ENCODE results near the gene JADE3. TPM values are rescaled to one million over a fixed set of nuclear protein-coding genes. Genes with fewer than 3 reads are reported as not detected.

The JADE3 gene
- polyA plus RNA-seq, 1 donor (not counting 4 experiments of a cell fraction or from before 2014, with no cell fraction given), result 8.2 TPM

DNA sequence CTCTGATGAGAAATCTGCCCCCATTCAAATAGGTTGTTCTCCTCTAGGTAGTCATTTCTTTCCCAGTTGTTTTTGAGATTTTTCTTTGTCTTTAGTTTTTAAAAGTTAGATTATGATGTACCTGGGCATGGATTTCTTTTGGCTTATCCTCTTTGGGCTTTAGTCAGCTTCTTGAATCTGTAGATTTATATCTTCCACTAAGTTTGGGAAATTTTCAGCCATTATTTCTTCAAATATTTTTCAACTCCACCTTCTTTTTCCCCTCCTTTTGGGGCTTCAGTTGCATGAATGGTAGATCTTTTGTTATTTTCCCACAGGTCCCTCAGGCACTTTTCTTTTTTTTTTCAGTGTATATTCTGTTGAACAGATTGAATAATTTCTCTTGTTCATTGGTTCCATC lies 77.3 kb downstream of the JADE3 start:
- H4K20me1 ChIP-seq (ENCODE audit: control insufficient read depth, extremely low read depth, insufficient read depth, low read length), result no peaks in the 10 kb centered on the region
- H3K79me2 ChIP-seq (ENCODE audit: control insufficient read depth, insufficient read depth, low read length), result no peaks in the 10 kb centered on the region
- H2AFZ ChIP-seq (ENCODE audit: control insufficient read depth, low read length), result no peak overlapping the region
- no peak overlapping the region for H3K27ac ChIP-seq (ENCODE audit: control insufficient read depth, insufficient read depth, low read length)
- H3K9me1 ChIP-seq (ENCODE audit: control insufficient read depth, extremely low read depth, insufficient read depth, low read length), result no peaks in the 10 kb centered on the region
- H3K4me1 ChIP-seq (ENCODE audit: control insufficient read depth, extremely low read depth, insufficient read depth, low read length), result no peaks in the 10 kb centered on the region
- FAIRE-seq (no peak), DNase-seq (ENCODE audit: low read depth, low spot score) (no peak)
- no peaks in the 10 kb centered on the region for H3K9me3 ChIP-seq (ENCODE audit: control insufficient read depth, low read depth, low read length)
- no peak overlapping the region for H3K4me3 ChIP-seq (ENCODE audit: control insufficient read depth in 2 of 3, extremely low read depth in 1 of 3, insufficient read depth in 2 of 3, low read depth in 1 of 3, low read length in 3 of 3)
- TF ChIP-seq EZH2 (IDR thresholded peaks at IDR 0.05; ENCODE audit: low read length) (no peak), CTCF (optimal IDR thresholded peaks at IDR 0.05 in 1 of 3, IDR thresholded peaks at IDR 0.05 in 1 of 3, conservative IDR thresholded peaks at IDR 0.05 in 1 of 3; ENCODE audit: extremely low read depth in 1 of 3, insufficient read depth in 2 of 3, low read length in 3 of 3) (no peak)
- no peak overlapping the region for H3K4me2 ChIP-seq (ENCODE audit: control insufficient read depth, extremely low read depth, insufficient read depth, low read depth, low read length)
- H3K27me3 ChIP-seq (ENCODE audit: control insufficient read depth, extremely low read depth, insufficient read depth, low read length), result no peaks in the 10 kb centered on the region
- no peaks in the 10 kb centered on the region for H3K36me3 ChIP-seq (ENCODE audit: control insufficient read depth in 2 of 2, extremely low read depth in 1 of 2, insufficient read depth in 2 of 2, low read length in 2 of 2)
- dilution Hi-C loops (cut with MboI; ENCODE audit: extremely low pct_ligation_motif_present, low sequenced_read_pairs), result no loop called here
- no peak overlapping the region for H3K9ac ChIP-seq (ENCODE audit: control insufficient read depth, extremely low read depth, insufficient read depth, low read length)

GRCh38 chrX:46991664-46992063 lies 79.4 kb downstream of the JADE3 start:
- DNase-seq (ENCODE audit: low read depth, low spot score) (no peak), FAIRE-seq (no peak)
- Histone ChIP-seq H3K27ac (ENCODE audit: control insufficient read depth, insufficient read depth, low read length) (no peak overlapping the region), H3K4me2 (ENCODE audit: control insufficient read depth, extremely low read depth, insufficient read depth, low read depth, low read length) (no peak overlapping the region), H3K9me3 (ENCODE audit: control insufficient read depth, low read depth, low read length) (no peaks in the 10 kb centered on the region), H3K9ac (ENCODE audit: control insufficient read depth, extremely low read depth, insufficient read depth, low read length) (no peak overlapping the region), H4K20me1 (ENCODE audit: control insufficient read depth, extremely low read depth, insufficient read depth, low read length) (peaks cover 2% of the 10 kb centered on the region), H3K79me2 (ENCODE audit: control insufficient read depth, insufficient read depth, low read length) (no peaks in the 10 kb centered on the region), H3K4me1 (ENCODE audit: control insufficient read depth, extremely low read depth, insufficient read depth, low read length) (no peaks in the 10 kb centered on the region), H3K36me3 (ENCODE audit: control insufficient read depth in 2 of 2, extremely low read depth in 1 of 2, insufficient read depth in 2 of 2, low read length in 2 of 2) (no peaks in the 10 kb centered on the region), H2AFZ (ENCODE audit: control insufficient read depth, low read length) (no peak overlapping the region), H3K9me1 (ENCODE audit: control insufficient read depth, extremely low read depth, insufficient read depth, low read length) (no peaks in the 10 kb centered on the region), H3K27me3 (ENCODE audit: control insufficient read depth, extremely low read depth, insufficient read depth, low read length) (no peaks in the 10 kb centered on the region), H3K4me3 (ENCODE audit: control insufficient read depth in 2 of 3, extremely low read depth in 1 of 3, insufficient read depth in 2 of 3, low read depth in 1 of 3, low read length in 3 of 3) (no peak overlapping the region)
- dilution Hi-C loops (cut with MboI; ENCODE audit: extremely low pct_ligation_motif_present, low sequenced_read_pairs), result no loop called here
- TF ChIP-seq EZH2 (IDR thresholded peaks at IDR 0.05; ENCODE audit: low read length) (no peak), CTCF (optimal IDR thresholded peaks at IDR 0.05 in 1 of 3, IDR thresholded peaks at IDR 0.05 in 1 of 3, conservative IDR thresholded peaks at IDR 0.05 in 1 of 3; ENCODE audit: extremely low read depth in 1 of 3, insufficient read depth in 2 of 3, low read length in 3 of 3) (no peak)

All from keratinocyte (primary cell).